ENCODE results near the gene CDH2. TPM values are rescaled to one million over a fixed set of nuclear protein-coding genes. Genes with fewer than 3 reads are reported as not detected.

Gene CDH2
- total and polyA plus RNA-seq, 2 experiments from 2014 or later: 14.7 to 36.9 TPM

DNA sequence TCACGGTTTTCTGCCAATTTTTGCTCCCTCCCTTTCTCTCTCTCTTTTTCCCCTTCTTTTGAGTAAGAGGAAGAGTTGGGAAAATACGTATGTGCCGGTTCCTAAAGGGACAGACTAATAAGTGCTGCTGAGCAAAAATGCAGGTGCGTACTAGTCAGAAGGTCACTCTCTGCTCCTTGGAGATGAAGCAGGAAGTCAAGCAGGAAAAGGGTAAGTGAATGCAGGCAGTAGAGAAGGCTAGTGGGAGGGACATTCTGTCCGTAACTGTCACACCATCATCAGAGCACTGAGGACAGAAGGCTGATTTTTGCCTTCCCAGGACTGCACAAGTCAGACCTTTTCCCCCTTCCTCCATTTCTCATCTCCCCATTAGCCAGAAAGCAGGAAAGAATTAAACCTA, 105.7 kb downstream of the CDH2 start:
- Histone ChIP-seq H4K20me1 (replicated peaks; ENCODE audit: insufficient read depth) (no peaks in the 10 kb centered on the region), H3K9me2 (ENCODE audit: insufficient read depth) (no peaks in the 10 kb centered on the region), H3K4me3 (no peak overlapping the region), H3K4me1 (ENCODE audit: insufficient read depth) (peaks cover 6% of the 10 kb centered on the region; the same call in 1 of the 2 replicates), H3K4me2 (no peak overlapping the region), H3F3A (replicated peaks; ENCODE audit: low read depth) (no peaks in the 10 kb centered on the region), H3K79me2 (replicated peaks; ENCODE audit: insufficient read depth) (0 out of 2 replicates have a peak, but pooled peaks cover 2% of the 10 kb centered on the region), H3K36me3 (ENCODE audit: insufficient read depth) (peaks cover 4% of the 10 kb centered on the region; the same call in 1 of the 2 replicates), H3K27ac (ENCODE audit: low read depth) (no peak overlapping the region), H3K27me3 (ENCODE audit: insufficient read depth) (no peaks in the 10 kb centered on the region), H2AFZ (no peak overlapping the region)
- H3K27ac Mint-ChIP-seq: no peak overlapping the region
- no peak for DNase-seq (ENCODE audit: low spot score)
- H3K36me3 Mint-ChIP-seq (ENCODE audit: low read depth): no peaks in the 10 kb centered on the region
- H3K4me3 Mint-ChIP-seq: no peak overlapping the region
- H3K4me1 Mint-ChIP-seq: peaks cover 17% of the 10 kb centered on the region
- no peaks in the 10 kb centered on the region; the same call in 2 of the 3 replicates for H3K9me3 Mint-ChIP-seq
- TF ChIP-seq REST (IDR thresholded peaks at IDR 0.05; ENCODE audit: unreplicated experiment): no peak
- no peak for ATAC-seq
- H3K27me3 Mint-ChIP-seq (ENCODE audit: insufficient read depth, low read depth, poor library complexity): no peaks in the 10 kb centered on the region

DNA sequence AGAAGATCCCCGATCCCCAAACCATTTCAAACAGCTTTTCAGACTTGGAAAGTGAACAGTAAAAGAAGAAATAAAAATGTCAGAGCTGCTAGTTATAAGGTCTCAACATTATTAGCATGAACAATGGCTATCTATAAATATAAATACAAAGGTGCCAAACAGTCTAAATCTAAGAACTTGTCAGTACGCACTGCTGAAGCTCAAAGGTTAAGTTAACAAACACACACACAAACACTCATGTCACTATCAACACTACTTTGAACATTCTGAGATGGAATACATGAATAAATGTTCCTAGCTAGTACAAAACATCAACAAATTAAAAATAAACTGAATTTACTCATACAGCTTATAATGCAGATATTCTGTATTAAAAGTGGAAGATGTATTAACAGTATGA, 108.7 kb downstream of the CDH2 start:
- no peaks in the 10 kb centered on the region for H3K27me3 ChIP-seq (ENCODE audit: insufficient read depth)
- peaks cover 26% of the 10 kb centered on the region for H3K4me1 Mint-ChIP-seq
- TF ChIP-seq STAT1 (IDR thresholded peaks at IDR 0.05; ENCODE audit: unreplicated experiment): no peak
- no peak for TF ChIP-seq ZNF331 (CRISPR knock-in tag; IDR thresholded peaks at IDR 0.05; ENCODE audit: low read depth)
- TF ChIP-seq REST (IDR thresholded peaks at IDR 0.05; ENCODE audit: unreplicated experiment): no peak
- no peak for TF ChIP-seq POLR2AphosphoS5 (IDR thresholded peaks at IDR 0.05; ENCODE audit: low read depth)
- no peak for TF ChIP-seq EZH2 (IDR thresholded peaks at IDR 0.05; ENCODE audit: low read depth, unreplicated experiment)
- TF ChIP-seq CREB1 (CRISPR knock-in tag; IDR thresholded peaks at IDR 0.05; ENCODE audit: low read depth): no peak
- no peak for TF ChIP-seq ZNF114 (CRISPR knock-in tag; IDR thresholded peaks at IDR 0.05)
- TF ChIP-seq, protein P1, sequence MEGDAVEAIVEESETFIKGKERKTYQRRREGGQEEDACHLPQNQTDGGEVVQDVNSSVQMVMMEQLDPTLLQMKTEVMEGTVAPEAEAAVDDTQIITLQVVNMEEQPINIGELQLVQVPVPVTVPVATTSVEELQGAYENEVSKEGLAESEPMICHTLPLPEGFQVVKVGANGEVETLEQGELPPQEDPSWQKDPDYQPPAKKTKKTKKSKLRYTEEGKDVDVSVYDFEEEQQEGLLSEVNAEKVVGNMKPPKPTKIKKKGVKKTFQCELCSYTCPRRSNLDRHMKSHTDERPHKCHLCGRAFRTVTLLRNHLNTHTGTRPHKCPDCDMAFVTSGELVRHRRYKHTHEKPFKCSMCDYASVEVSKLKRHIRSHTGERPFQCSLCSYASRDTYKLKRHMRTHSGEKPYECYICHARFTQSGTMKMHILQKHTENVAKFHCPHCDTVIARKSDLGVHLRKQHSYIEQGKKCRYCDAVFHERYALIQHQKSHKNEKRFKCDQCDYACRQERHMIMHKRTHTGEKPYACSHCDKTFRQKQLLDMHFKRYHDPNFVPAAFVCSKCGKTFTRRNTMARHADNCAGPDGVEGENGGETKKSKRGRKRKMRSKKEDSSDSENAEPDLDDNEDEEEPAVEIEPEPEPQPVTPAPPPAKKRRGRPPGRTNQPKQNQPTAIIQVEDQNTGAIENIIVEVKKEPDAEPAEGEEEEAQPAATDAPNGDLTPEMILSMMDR (conservative IDR thresholded peaks at IDR 0.05; ENCODE audit: low read depth in 2 of 2): no peak
- H3K36me3 ChIP-seq (ENCODE audit: insufficient read depth): peaks cover 4% of the 10 kb centered on the region; the same call in 1 of the 2 replicates
- H2AFZ ChIP-seq: no peak overlapping the region
- H3F3A ChIP-seq (replicated peaks; ENCODE audit: low read depth): no peaks in the 10 kb centered on the region
- H4K20me1 ChIP-seq (replicated peaks; ENCODE audit: insufficient read depth): no peaks in the 10 kb centered on the region
- no peaks in the 10 kb centered on the region; the same call in 2 of the 3 replicates for H3K9me3 Mint-ChIP-seq
- H3K27ac Mint-ChIP-seq: no peak overlapping the region
- H3K4me1 ChIP-seq (ENCODE audit: insufficient read depth): peaks cover 6% of the 10 kb centered on the region
- 0 out of 2 replicates have a peak, but pooled peaks cover 4% of the 10 kb centered on the region for H3K79me2 ChIP-seq (replicated peaks; ENCODE audit: insufficient read depth)
- no peaks in the 10 kb centered on the region for H3K9me2 ChIP-seq (ENCODE audit: insufficient read depth)
- no peaks in the 10 kb centered on the region for H3K27me3 Mint-ChIP-seq (ENCODE audit: insufficient read depth, low read depth, poor library complexity)
- H3K4me3 ChIP-seq: no peak overlapping the region
- no peak overlapping the region for H3K27ac ChIP-seq (ENCODE audit: low read depth)
- no peak overlapping the region for H3K4me2 ChIP-seq
- DNase-seq (ENCODE audit: low spot score): no peak
- no peaks in the 10 kb centered on the region for H3K36me3 Mint-ChIP-seq (ENCODE audit: low read depth)
- H3K4me3 Mint-ChIP-seq: no peak overlapping the region
- no peak for ATAC-seq
